Aorta (tissue), 5 donors: ENCODE data around the gene DHX38. TPM values are rescaled to one million over a fixed set of nuclear protein-coding genes. Genes with fewer than 3 reads are reported as not detected.
"Not testable (repeated sequence)": the region's sequence is repeated elsewhere in the genome, so short reads cannot be mapped to it uniquely, and the experiment has no call there.

Experiments used
- ATAC-seq: fragments of 200-7000 bp; cut with Tn5 transposase; one replicate; pipeline ENCODE4 v1.9.1; 2022; ENCODE audit warnings: moderate library complexity; ENCODE audit not compliant: low FRiP score
- DNase-seq, 2 donors: peaks; one replicate each; pipeline ENCODE4 v3.0.0-alpha.2; 2020
- H3K27ac ChIP-seq, 2 donors: one replicate each; pipeline ENCODE4 v1.5.1; 2013; ENCODE audit warnings: low read length in 2 of 2, mild to moderate bottlenecking in 2 of 2, moderate library complexity in 2 of 2, control low read depth in 1 of 2, inconsistent platforms in 1 of 2, low read depth in 1 of 2
- H3K27me3 ChIP-seq, 2 donors: one replicate each; pipeline ENCODE4 v1.6.1; 2013; ENCODE audit warnings: control low read depth in 1 of 2, low read length in 1 of 2, mild to moderate bottlenecking in 1 of 2, moderate library complexity in 1 of 2; ENCODE audit not compliant: insufficient read depth in 2 of 2, control insufficient read depth in 1 of 2
- H3K36me3 ChIP-seq, 2 donors: one replicate each; pipeline ENCODE4 v1.6.1; 2013; ENCODE audit warnings: control low read depth in 1 of 2, low read length in 1 of 2, mild to moderate bottlenecking in 1 of 2; ENCODE audit not compliant: insufficient read depth in 2 of 2, control insufficient read depth in 1 of 2
- H3K4me1 ChIP-seq, 2 donors: one replicate each; pipeline ENCODE4 v1.6.1; 2013; ENCODE audit warnings: low read length in 2 of 2, control low read depth in 1 of 2, mild to moderate bottlenecking in 1 of 2, moderate library complexity in 1 of 2; ENCODE audit not compliant: insufficient read depth in 2 of 2, control insufficient read depth in 1 of 2
- H3K4me3 ChIP-seq, 2 donors: one replicate each; pipeline ENCODE4 v1.5.1; 2013; ENCODE audit warnings: low read length in 2 of 2, control low read depth in 1 of 2, mild to moderate bottlenecking in 1 of 2
- H3K9me3 ChIP-seq: one replicate; pipeline ENCODE4 v1.6.1; 2013; ENCODE audit warnings: mild to moderate bottlenecking, low read length; ENCODE audit not compliant: control insufficient read depth
- WGBS, 2 donors: extraction: QIAGEN DNeasy Blood & Tissue Kit; methylation state at CpG; one replicate each; pipeline ENCODE4 v1.1.7; 2013; 5-methylcytosine and 5-hydroxymethylcytosine counted together
- intact Hi-C, 2 donors: fragments of 100-400 bp; cut with DNase I; formaldehyde crosslinking; loops; one replicate each; pipeline versions ENCODE4 v1.14.2 to v1.15.0; 2022
- polyA plus RNA-seq, 2 donors: library from polyadenylated mRNA; stranded (reverse); fragments of 200-250 nt; gene quantifications; one replicate each; pipeline ENCODE4 v1.2.3, GENCODE V29; 2013
- total RNA-seq, 2 donors: library from RNA; stranded (reverse); fragmentation: NEBNext Ultra II Directional; extraction: Animal tissue kit (Norgen Biotek cat#: 25700); gene quantifications; one replicate each; pipeline ENCODE4 v1.2.1, GENCODE V29; 2021
- donor health status: healthy with polysubstance abuse.
- donor health status: Bipolar disorder and iron deficiency.
- donor health status: DM: no; HTN: no; CAD: no.
- donor health status: DM: no; HTN: no; CAD: no.
- donor health status: DM: yes; HTN: yes; CAD: no.

The DHX38 gene
- total and polyA plus RNA-seq, 4 donors = 22.4 to 77.4 (median 60.7) TPM

DNA sequence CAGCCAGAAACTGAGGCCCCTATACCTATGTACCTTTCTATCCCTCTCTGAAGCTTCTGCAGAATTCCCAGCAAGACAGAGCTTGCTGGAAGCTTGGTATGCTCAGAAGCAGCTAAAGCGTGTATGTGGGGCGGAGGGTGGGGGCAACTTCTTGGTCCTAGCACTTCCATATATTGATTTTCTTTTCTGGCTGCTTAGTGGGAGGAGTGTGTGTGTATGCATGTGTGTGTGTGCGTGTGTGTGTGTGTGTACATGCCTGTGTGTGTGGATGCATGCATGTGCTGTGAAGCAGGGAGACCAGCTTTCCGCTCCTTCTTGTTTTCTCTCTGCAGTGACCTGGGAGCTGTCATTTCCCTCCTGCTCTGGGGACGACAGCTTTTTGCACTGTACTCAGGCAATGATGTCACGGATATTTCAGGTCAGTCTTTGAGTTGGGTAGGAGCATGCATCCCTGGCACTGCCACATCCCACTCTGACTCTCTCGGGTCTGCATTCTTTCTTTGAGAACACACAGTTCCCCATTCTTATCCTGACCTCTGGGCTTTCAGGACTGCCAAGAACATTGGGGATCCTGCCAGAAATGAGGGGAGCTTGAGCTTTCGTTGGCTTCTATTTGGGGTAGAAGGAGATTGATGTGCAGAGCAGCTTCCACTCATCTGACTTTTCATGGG lies 20.0 kb upstream of the DHX38 start:
- 22 to 25% methylated on average over 8 of the region's 8 CpGs for WGBS, 2 donors
- Histone ChIP-seq H3K27ac (peak overlapping the region; percentile 18 to 95), H3K9me3 (no peaks in the 10 kb centered on the region), H3K4me1 (peaks cover 0 to 3% of the 10 kb centered on the region in 2 donors), H3K27me3 (no peaks in the 10 kb centered on the region), H3K4me3 (no peak overlapping the region), H3K36me3 (no peaks in the 10 kb centered on the region)
- ATAC-seq = peak; percentile 39
- intact Hi-C loops = no loop called here
- DNase-seq = no peak

DNA sequence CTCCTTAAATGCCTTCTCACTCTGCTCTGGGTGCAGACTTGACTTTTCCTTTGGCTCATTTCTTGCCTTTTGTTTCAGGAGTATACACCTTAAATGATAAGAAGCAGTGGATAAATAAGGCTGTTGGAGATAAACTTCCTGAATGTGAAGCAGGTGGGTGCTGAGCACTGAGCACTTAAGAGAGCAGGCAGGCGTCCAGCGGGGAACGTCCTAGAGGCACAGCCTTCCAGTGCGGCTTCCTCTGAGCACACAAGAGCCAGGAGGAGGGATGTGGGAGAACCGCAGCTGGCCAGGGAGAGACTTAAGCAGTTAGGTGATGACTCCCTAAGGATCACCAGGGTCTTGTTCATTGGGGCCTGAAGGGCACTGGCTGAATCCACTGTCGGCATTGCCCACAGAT lies 18.6 kb upstream of the DHX38 start:
- H3K4me1 ChIP-seq, ATAC-seq, H3K9me3 ChIP-seq, H3K36me3 ChIP-seq, intact Hi-C loops, H3K4me3 ChIP-seq, DNase-seq, H3K27me3 ChIP-seq: not testable (repeated sequence)
- H3K27ac ChIP-seq = peak overlapping the region in 1 of 2 donors; percentile 17
- WGBS, 2 donors = 49 to 56% methylated on average over 2 of the region's 6 CpGs

- H3K4me1 ChIP-seq, H3K36me3 ChIP-seq, H3K27ac ChIP-seq, ATAC-seq, H3K27me3 ChIP-seq, intact Hi-C loops, H3K9me3 ChIP-seq, DNase-seq, H3K4me3 ChIP-seq: not testable (repeated sequence)
- 96 to 97% methylated on average over 2 of the region's 5 CpGs for WGBS, 2 donors
These were observed 16.5 kb upstream of the DHX38 start for GRCh38 chr16:72076991-72077706.

GRCh38 chr16:72083778-72084404 lies 9.8 kb upstream of the DHX38 start:
- intact Hi-C loops = no loop called here

GRCh38 chr16:72084445-72084844 lies 9.2 kb upstream of the DHX38 start:
- intact Hi-C loops = no loop called here

More at GRCh38 chr16:72083778-72084404, 9.8 kb upstream of the DHX38 start:
- no peaks in the 10 kb centered on the region for H3K9me3 ChIP-seq
- no peaks in the 10 kb centered on the region for H3K27me3 ChIP-seq
- no peaks in the 10 kb centered on the region for H3K4me1 ChIP-seq
- H3K36me3 ChIP-seq = peaks cover 5% of the 10 kb centered on the region in 2 donors
- H3K27ac ChIP-seq = no peak overlapping the region
- no peak for DNase-seq
- H3K4me3 ChIP-seq = no peak overlapping the region
- ATAC-seq = no peak
- 43 to 47% methylated on average over 3 of the region's 3 CpGs for WGBS, 2 donors

GRCh38 chr16:72085002-72085401 lies 8.6 kb upstream of the DHX38 start:
- Histone ChIP-seq H3K9me3 (no peaks in the 10 kb centered on the region), H3K4me1 (no peaks in the 10 kb centered on the region), H3K4me3 (no peak overlapping the region), H3K27ac (no peak overlapping the region), H3K27me3 (no peaks in the 10 kb centered on the region), H3K36me3 (peaks cover 5% of the 10 kb centered on the region in 2 donors)
- intact Hi-C loops = no loop called here
- ATAC-seq (no peak), DNase-seq (no peak)
- 88 to 92% methylated on average over 2 of the region's 2 CpGs for WGBS, 2 donors

More at GRCh38 chr16:72084445-72084844, 9.2 kb upstream of the DHX38 start:
- H3K36me3 ChIP-seq = peaks cover 5% of the 10 kb centered on the region in 2 donors
- no peak overlapping the region for H3K4me3 ChIP-seq
- ATAC-seq (no peak), DNase-seq (no peak)
- no peaks in the 10 kb centered on the region for H3K9me3 ChIP-seq
- H3K27ac ChIP-seq = no peak overlapping the region
- WGBS, 2 donors = 98% methylated on average over 10 of the region's 10 CpGs
- no peaks in the 10 kb centered on the region for H3K27me3 ChIP-seq
- no peaks in the 10 kb centered on the region for H3K4me1 ChIP-seq

DNA sequence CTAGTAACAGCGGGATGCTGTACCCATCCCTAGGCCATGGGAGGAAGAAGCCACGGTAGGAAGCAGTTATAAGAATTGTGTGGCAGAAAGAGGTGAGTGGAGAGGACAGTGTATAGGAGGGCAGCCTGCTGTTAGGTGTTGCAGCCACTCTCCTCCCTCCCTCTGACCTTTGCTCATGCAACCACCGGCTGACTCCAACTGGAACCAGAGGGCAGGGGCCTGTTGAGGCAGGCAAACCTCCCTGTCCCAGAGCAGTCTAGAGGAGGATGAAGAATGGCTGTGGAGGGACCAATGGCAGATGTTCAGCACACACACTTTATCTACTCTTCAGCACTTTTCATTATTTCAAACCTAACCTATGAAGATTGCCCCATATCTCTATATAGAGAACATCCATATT lies 2.4 kb upstream of the DHX38 start:
- intact Hi-C loops = no loop called here

GRCh38 chr16:72092832-72093447 lies 707 bp upstream of the DHX38 start:
- H3K36me3 ChIP-seq = peaks cover 2 to 4% of the 10 kb centered on the region in 2 donors
- peaks cover 0 to 4% of the 10 kb centered on the region in 2 donors for H3K4me1 ChIP-seq
- intact Hi-C loops = no loop called here
- DNase-seq = no peak
- H3K9me3 ChIP-seq = no peaks in the 10 kb centered on the region
- H3K27ac ChIP-seq = peak overlapping the region in 1 of 2 donors; percentile 68
- no peaks in the 10 kb centered on the region for H3K27me3 ChIP-seq
- peak; percentile 67 for ATAC-seq
- H3K4me3 ChIP-seq = peak overlapping the region; percentile 83 to 86
- 1% methylated on average over 22 of the region's 22 CpGs for WGBS, 2 donors

More for the DNA sequence above, 2.4 kb upstream of the DHX38 start:
- Histone ChIP-seq H3K27me3 (no peaks in the 10 kb centered on the region), H3K36me3 (peaks cover 0 to 2% of the 10 kb centered on the region in 2 donors), H3K9me3 (no peaks in the 10 kb centered on the region), H3K27ac (no peak overlapping the region), H3K4me1 (peaks cover 0 to 4% of the 10 kb centered on the region in 2 donors), H3K4me3 (no peak overlapping the region)
- ATAC-seq (no peak), DNase-seq (no peak)
- 86 to 88% methylated on average over 3 of the region's 3 CpGs for WGBS, 2 donors
